Activated naive CD4-positive, alpha-beta T cell treated with Interleukin-2 at 50 U/mL for 16 hours (primary cell): ENCODE results near the gene KCNQ2.

Source experiments
- DNase-seq: peaks from one replicate; pipeline ENCODE4 v3.0.0-alpha.2; 2020

KCNQ2 gene

GRCh38 chr20:63500902-63501817, 28.7 kb upstream of the KCNQ2 start:
- DNase-seq = no peak

- DNase-seq = no peak
Observed at GRCh38 chr20:63500151-63500901, 27.9 kb upstream of the KCNQ2 start.

DNA sequence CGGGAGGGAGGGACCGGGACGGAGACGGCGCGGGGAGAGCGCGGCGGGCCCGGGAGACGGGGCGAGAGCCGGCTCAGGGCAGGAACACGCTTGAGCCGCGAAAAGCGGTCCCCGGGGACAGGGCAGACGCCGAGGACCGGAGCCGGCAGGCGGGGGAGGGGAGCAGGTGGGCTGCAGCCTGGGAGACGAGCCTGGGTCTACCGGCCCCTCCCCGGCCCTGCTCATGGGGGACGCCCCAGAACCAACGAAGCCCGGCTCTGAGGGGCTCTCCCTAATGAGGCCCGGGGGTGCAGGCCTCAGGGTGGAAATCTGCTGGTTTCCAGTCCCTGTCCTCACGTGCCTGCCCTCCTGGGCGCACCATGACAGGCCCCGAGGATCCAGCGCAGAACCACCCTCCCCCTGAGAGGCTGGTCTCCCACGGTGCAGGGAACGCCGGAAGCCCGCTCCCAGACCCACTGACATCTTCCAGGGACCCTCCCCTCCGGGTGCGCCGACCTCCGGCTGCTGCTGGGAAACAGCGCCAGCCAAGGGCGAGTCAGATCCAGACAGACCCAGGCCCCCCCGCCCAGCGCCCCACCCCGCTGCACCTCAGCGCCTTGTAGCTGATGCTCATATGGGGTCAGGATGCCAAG, 27.0 kb upstream of the KCNQ2 start:
- DNase-seq = no peak

GRCh38 chr20:63498960-63499337, 26.5 kb upstream of the KCNQ2 start, which contains the start of gene EEF1A2:
Gene EEF1A2 (minus strand): TSS chr20:63499083. CDS start chr20:63497763, 1,320 bp downstream.
- peak; percentile 55 for DNase-seq

DNA sequence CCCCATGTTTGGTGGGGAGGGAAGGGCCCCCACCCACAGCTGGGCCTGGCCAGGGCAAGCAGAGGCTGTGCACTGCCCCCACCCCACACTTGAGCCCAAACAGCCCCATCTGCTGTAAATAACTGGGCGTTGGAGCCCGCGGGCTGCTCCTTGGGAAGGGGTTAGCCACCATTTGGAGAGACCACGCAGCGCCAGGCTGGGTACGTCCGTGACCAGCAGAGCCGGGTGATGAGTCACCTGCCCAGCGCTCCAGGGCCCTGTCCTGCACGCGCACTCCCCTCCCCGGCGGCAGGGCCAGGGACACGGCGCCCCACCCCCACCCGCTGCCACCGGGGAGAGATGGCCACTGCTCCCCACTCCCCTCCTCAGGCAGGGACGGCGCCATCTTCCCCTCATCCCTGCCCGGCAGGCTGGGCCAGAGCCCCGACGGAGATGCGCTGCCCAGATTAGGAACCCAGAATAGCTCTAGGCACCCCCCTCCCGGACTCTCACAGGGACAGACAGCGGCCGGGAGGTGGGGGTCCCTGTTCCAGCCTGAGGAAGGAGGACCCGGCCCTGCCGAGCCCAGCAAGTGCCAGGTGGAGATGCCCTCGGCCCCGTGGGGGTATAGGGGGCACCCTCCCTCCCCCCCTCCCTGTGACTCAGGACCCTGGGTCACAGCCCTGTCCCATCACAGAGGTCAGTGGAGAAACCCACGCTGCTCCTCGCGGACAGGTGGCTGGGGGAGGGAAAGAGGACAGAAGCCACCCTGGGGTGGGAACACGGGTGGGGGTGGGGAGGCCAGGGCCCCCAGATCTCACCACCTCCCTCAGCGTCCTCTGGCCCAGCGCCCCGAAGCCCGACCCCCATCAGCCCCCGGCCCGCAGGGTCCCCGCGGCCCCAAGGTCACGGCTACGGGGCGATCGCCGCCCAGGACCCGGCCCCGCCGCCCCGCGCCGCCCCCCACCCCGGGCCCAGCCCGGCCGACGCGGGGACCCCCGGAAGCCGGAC, 25.8 kb upstream of the KCNQ2 start:
- no peak for DNase-seq

GRCh38 chr20:63497138-63497945, 24.9 kb upstream of the KCNQ2 start:
- no peak for DNase-seq

GRCh38 chr20:63496596-63497120, 24.2 kb upstream of the KCNQ2 start:
- no peak for DNase-seq

- peak; percentile 77 for DNase-seq
Observed at GRCh38 chr20:63495741-63496595, 23.5 kb upstream of the KCNQ2 start.

DNA sequence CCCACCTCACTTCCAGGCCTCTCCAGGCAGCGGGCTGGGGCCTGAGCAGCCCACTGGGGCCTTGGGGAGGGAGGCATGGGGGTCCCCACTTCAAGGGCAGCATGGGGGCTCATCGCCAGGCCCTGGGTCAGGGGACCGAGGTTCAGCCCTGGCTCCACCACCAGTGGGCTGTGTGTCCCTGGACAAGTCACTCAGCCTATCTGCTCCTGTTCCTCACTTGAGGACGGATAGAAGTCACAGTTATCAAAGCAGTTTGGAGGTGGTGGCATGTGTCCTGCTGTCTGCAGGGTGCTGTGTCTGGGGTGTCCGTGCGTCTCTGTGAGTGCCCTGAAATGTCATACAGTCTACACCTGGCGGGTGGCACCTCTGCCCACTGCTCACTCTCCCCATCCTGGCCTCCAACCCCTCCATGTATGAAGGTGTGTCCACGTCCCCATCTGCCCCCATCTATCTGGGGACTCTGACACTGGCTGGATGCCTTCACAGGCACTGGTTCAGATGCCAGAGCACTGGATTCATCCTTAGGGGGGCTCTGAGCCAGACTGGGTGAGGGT, 22.8 kb upstream of the KCNQ2 start:
- DNase-seq = no peak

GRCh38 chr20:63494420-63495166, 22.1 kb upstream of the KCNQ2 start:
- DNase-seq = no peak

DNA sequence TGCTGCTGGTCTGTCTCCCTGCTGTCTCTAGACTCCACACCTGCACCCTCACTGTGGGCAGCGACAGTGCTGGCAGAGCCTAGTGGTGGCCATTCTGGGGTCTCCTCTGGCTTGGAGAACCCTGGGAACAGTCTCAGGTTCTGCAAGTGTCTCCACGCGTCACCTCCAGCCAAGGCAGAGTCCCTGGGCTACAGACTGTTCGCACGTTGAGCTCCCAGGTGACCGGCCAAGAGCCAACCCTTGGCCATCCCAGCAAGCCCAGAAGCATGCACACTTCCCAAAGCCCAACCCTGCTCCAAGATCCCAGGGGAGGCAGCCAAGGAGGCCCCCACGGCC, 21.6 kb upstream of the KCNQ2 start:
- DNase-seq = no peak

DNA sequence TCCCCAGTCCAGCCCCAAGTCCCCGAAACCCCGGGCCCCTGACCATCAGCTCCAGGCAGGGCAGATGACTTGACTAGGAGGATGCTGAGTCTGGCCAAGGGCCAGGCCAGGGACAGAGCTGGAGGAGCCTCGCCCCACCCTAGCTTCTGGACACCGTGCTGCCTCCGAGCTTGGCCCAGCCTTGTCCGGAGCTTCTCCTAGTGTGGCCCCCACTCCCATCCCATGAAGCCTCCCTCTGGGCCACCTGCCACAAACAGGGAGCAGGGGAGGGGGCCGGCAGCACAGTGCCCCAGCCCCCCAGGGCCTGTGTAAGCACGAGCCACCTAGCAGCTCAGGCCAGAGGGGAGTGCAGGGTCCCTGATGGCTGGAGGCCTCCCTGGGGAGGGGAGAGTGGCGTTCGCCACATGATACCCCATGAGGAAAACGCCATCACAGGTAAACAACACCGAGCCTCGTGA, 21.1 kb upstream of the KCNQ2 start:
- no peak for DNase-seq

GRCh38 chr20:63492982-63493381, 20.5 kb upstream of the KCNQ2 start:
- no peak for DNase-seq

DNA sequence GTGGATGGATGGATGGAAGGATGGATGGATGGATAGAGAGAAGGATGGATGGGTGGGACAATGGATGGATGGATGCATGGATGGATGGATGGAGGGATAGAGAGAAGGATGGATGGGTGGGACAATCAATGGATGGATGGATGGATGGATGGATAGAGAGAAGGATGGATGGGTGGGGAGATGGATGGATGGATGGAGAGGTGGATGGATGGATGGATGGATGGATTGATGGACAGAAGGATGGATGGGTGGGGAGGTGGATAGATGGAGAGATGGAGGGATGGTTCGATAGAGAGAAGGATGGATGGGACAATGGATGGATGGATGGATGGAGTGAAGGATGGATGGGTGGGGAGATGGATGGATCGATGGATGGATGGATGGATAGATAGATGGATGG, 20.1 kb upstream of the KCNQ2 start:
- no peak for DNase-seq

- DNase-seq = no peak
Observed at GRCh38 chr20:63491635-63492230, 19.3 kb upstream of the KCNQ2 start.

DNA sequence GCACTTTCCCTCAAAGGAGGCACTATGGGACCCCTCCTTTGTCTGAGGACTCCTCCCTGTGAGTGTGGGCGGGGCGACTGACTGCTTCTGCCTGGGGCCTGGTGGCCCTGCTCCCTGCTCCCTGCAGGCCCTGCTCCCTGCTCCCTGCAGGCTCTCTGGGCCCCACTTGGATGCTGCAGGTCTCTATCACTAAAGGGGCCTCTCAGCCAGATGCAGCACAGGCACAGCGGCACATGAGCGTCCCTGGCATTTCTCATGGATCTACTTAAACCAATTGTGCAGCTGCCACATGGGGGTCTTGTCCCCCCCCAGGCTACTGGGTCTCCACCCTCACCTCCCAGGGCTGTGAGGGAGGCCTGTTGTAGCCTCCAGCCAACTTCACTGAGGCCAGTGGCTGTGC, 18.6 kb upstream of the KCNQ2 start:
- no peak for DNase-seq

- no peak for DNase-seq
Observed at GRCh38 chr20:63490416-63490815, 18.0 kb upstream of the KCNQ2 start.
